GM12801 (cell line): ENCODE measurements around the gene DHODH.

ENCODE experiments used
- TF ChIP-seq, protein P1 (sequence below): IDR thresholded peaks from one replicate; pipeline ENCODE4 v1.5.1; 2011; ENCODE audit warnings: control low read depth; ENCODE audit not compliant: insufficient read length; ENCODE audit errors: extremely low read depth

DHODH gene

DNA sequence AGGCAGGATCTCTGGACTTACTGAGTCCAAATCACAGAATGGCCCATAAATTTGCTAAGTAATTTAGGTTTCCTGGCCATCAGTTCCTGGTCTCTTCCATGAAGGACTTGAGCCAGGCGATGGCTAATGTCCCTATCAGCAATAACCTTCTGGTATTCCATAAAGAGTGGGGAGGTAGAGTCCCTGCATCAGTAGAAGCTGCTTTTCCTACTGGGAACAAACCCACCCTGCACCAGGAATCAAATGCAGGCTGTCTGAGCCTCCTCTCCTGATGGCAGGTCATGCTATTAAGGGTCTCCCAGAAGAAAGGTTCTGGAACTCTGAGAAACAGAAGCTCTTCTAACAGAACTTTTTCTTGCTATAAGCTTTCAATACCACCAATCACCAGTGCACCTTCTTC lies 53.0 kb downstream of the DHODH start:
- TF ChIP-seq, protein P1, sequence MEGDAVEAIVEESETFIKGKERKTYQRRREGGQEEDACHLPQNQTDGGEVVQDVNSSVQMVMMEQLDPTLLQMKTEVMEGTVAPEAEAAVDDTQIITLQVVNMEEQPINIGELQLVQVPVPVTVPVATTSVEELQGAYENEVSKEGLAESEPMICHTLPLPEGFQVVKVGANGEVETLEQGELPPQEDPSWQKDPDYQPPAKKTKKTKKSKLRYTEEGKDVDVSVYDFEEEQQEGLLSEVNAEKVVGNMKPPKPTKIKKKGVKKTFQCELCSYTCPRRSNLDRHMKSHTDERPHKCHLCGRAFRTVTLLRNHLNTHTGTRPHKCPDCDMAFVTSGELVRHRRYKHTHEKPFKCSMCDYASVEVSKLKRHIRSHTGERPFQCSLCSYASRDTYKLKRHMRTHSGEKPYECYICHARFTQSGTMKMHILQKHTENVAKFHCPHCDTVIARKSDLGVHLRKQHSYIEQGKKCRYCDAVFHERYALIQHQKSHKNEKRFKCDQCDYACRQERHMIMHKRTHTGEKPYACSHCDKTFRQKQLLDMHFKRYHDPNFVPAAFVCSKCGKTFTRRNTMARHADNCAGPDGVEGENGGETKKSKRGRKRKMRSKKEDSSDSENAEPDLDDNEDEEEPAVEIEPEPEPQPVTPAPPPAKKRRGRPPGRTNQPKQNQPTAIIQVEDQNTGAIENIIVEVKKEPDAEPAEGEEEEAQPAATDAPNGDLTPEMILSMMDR: no peak

DNA sequence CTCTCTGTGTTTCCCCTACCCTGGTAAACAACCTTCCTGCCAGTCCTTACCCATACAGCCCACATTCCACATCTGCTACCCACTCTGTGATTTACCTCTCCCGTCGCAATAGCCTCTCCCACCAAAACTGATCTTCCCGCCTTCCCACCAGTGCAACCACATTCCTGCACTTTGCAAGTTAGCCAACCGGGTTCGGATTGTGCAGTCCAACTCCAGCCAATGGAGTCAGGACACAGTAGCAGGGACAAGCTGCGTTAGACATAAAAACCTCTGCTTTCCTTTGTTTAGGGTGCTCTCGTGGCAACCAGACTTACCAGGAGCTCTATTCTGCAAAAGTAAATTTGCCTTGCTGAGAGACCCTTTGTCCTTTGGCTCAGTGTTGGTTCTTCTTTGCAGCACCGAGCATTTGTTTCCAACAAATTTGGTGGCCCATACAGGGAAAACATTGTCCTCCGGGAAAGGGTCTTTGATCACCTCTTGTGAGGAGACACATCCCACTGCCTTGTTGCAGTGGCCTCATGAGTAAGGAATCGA lies 55.9 kb downstream of the DHODH start:
- TF ChIP-seq, protein P1: no peak

DNA sequence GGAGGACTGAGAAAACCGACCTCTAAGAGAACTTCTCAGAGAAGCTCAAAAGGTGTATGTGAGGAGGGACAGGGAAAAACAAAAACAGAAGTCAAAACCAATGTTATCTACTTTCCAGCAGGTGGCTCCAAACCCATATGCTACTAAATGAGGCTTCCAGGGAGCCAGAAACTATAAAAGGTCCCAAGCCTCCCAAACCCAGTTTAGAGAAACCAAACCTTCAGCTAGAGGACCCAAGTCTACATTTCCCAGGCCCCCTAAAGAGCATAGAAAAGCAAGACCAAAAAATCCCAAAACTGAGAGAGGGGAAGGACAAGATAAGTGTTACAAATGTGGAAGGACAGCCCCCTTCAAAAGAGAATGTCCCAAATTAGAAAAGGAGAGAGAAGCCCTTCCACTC lies 58.2 kb downstream of the DHODH start:
- TF ChIP-seq, protein P1: no peak

DNA sequence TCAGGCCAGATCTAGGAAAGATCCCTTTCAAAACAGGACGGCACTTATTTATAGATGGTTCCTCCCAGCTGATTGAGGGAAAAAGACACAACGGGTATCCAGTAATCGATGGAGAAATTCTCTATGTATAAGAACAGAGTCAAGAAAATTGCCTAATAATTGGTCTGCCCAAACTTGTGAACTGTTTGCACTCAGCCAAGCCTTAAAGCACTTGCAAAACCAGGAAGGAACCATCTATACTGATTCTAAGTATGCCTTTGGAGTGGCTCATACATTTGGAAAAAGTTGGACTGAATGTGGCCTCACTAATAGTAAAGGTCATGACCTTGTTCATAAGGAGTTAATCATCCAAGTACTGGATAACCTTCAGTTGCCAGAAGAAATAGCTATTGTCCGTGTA lies 60.4 kb downstream of the DHODH start:
- TF ChIP-seq, protein P1: no peak

DNA sequence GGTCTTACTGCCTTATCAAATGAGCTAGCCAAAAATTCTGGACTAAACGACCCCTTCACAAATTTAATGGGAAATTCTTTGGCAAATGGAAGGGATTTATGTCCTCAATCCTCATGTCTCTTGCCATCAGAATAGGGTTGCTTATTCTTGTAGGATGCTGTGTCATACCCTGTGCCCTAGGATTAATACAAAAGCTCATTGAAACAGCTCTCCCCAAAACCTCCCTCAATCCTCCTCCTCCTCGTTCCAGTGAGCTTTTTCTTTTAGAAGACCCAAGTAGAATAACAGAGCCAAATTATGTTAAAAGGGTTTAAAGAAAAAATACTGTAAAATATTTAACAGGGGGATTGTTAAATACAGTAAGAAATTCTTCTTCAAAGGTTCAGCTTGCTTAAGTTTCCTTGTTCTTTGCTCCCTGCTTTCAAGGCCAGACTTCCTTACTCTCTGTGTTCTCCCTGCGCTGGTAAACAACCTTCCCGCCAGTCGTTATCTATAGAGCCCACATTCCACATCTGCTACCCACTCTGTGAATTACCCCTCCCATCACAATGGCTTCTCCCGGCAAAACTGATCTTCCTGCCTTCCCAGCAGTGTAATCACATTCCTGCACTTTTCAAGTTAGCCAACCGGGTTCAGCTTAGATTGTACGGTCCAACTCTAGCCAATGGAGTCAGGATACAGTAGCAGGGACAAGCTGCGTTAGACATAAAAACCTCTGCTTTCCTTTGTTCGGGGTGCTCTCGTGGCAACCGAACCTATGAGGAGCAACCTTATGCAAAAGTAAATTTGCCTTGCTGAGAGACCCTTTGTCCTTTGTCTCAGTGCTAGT lies 64.2 kb downstream of the DHODH start:
- TF ChIP-seq, protein P1: no peak

DNA sequence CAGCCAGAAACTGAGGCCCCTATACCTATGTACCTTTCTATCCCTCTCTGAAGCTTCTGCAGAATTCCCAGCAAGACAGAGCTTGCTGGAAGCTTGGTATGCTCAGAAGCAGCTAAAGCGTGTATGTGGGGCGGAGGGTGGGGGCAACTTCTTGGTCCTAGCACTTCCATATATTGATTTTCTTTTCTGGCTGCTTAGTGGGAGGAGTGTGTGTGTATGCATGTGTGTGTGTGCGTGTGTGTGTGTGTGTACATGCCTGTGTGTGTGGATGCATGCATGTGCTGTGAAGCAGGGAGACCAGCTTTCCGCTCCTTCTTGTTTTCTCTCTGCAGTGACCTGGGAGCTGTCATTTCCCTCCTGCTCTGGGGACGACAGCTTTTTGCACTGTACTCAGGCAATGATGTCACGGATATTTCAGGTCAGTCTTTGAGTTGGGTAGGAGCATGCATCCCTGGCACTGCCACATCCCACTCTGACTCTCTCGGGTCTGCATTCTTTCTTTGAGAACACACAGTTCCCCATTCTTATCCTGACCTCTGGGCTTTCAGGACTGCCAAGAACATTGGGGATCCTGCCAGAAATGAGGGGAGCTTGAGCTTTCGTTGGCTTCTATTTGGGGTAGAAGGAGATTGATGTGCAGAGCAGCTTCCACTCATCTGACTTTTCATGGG lies 65.2 kb downstream of the DHODH start:
- TF ChIP-seq, protein P1: no peak
